Measurements from ENCODE around the gene KLHL29. TPM values are rescaled to one million over a fixed set of nuclear protein-coding genes. Genes with fewer than 3 reads are reported as not detected.

Gene KLHL29
- total and polyA plus RNA-seq, 2 of the 13 experiments (the other 11 are each of a cell fraction or from before 2014, with no cell fraction given): 0.01 TPM; not detected in 1

GRCh38 chr2:23426263-23426905, 41.4 kb downstream of the KLHL29 start:
- FAIRE-seq (no peak), DNase-seq (ENCODE audit: low spot score) (no peak), ATAC-seq (no peak)
- CTCF ChIA-PET (ENCODE audit: low intra/inter-chr PET ratio, low total read pairs): no interaction called here
- no peak overlapping the region for H3K4me2 ChIP-seq (ENCODE audit: low read depth, low read length)
- no peak for TF ChIP-seq ARID5B (CRISPR knock-in tag; IDR thresholded peaks at IDR 0.05)
- in situ Hi-C loops (cut with HindIII; ENCODE audit: extremely low pct_ligation_motif_present, low pct_unique_long_range_greater_than_20kb) (no loop called here), intact Hi-C loops (cut with micrococcal nuclease; ENCODE audit: unreplicated experiment) (no loop called here)
- H3K27ac ChIP-seq (ENCODE audit: extremely low read length, insufficient read depth, low read length): no peak overlapping the region
- no peak overlapping the region for H3K4me3 ChIP-seq (replicated peaks in 1 of 3; ENCODE audit: insufficient read depth in 1 of 3, low read depth in 2 of 3, low read length in 3 of 3)
- no peaks in the 10 kb centered on the region for H3K36me3 ChIP-seq (replicated peaks in 1 of 2; ENCODE audit: control insufficient read depth in 1 of 2, insufficient read depth in 2 of 2, low read length in 2 of 2)
- no peak overlapping the region for H2AFZ ChIP-seq (ENCODE audit: low read length)
- H3K79me2 ChIP-seq (ENCODE audit: insufficient read depth, low read length): no peaks in the 10 kb centered on the region
- no peaks in the 10 kb centered on the region for H3K9me3 ChIP-seq (ENCODE audit: low read length)
- peaks cover 0 to 6% of the 10 kb centered on the region in 2 experiments; a peak in 1 of 5 replicates for H3K27me3 ChIP-seq (ENCODE audit: control insufficient read depth in 1 of 2, insufficient read depth in 2 of 2, low read length in 2 of 2)
- no peak overlapping the region for H3K9ac ChIP-seq (ENCODE audit: insufficient read depth, low read depth, low read length)
- WGBS (ENCODE audit: low lambda C conversion rate): 47% methylated on average over 12 of the region's 12 CpGs
- H3K4me1 ChIP-seq (ENCODE audit: insufficient read depth, low read length): no peaks in the 10 kb centered on the region
- no peaks in the 10 kb centered on the region for H4K20me1 ChIP-seq (ENCODE audit: insufficient read depth, low read length)
- no TSS peak for BruUV-seq (replicated peaks)
- POLR2A ChIA-PET: no interaction called here

GRCh38 chr2:23427350-23427749, 42.4 kb downstream of the KLHL29 start:
- no peak overlapping the region for H3K4me3 ChIP-seq (replicated peaks in 1 of 3; ENCODE audit: insufficient read depth in 1 of 3, low read depth in 2 of 3, low read length in 3 of 3)
- peaks cover 0 to 6% of the 10 kb centered on the region in 2 experiments; a peak in 1 of 5 replicates for H3K27me3 ChIP-seq (ENCODE audit: control insufficient read depth in 1 of 2, insufficient read depth in 2 of 2, low read length in 2 of 2)
- WGBS (ENCODE audit: low lambda C conversion rate): 47% methylated on average over 8 of the region's 8 CpGs
- ChIA-PET POLR2A (no interaction called here), CTCF (ENCODE audit: low intra/inter-chr PET ratio, low total read pairs) (no interaction called here)
- no peaks in the 10 kb centered on the region for H4K20me1 ChIP-seq (ENCODE audit: insufficient read depth, low read length)
- no peaks in the 10 kb centered on the region for H3K36me3 ChIP-seq (replicated peaks in 1 of 2; ENCODE audit: control insufficient read depth in 1 of 2, insufficient read depth in 2 of 2, low read length in 2 of 2)
- H3K79me2 ChIP-seq (ENCODE audit: insufficient read depth, low read length): no peaks in the 10 kb centered on the region
- no TSS peak for BruUV-seq (replicated peaks)
- intact Hi-C loops (cut with micrococcal nuclease; ENCODE audit: unreplicated experiment) (no loop called here), in situ Hi-C loops (cut with HindIII; ENCODE audit: extremely low pct_ligation_motif_present, low pct_unique_long_range_greater_than_20kb) (no loop called here)
- H3K9ac ChIP-seq (ENCODE audit: insufficient read depth, low read depth, low read length): no peak overlapping the region
- H2AFZ ChIP-seq (ENCODE audit: low read length): no peak overlapping the region
- H3K9me3 ChIP-seq (ENCODE audit: low read length): no peaks in the 10 kb centered on the region
- no peak overlapping the region for H3K27ac ChIP-seq (ENCODE audit: extremely low read length, insufficient read depth, low read length)
- no peaks in the 10 kb centered on the region for H3K4me1 ChIP-seq (ENCODE audit: insufficient read depth, low read length)
- no peak for DNase-seq (ENCODE audit: low spot score)
- H3K4me2 ChIP-seq (ENCODE audit: low read depth, low read length): no peak overlapping the region
- FAIRE-seq: no peak
- no peak for ATAC-seq
- no peak for TF ChIP-seq ZNF605 (CRISPR knock-in tag; IDR thresholded peaks at IDR 0.05)
- no peak for TF ChIP-seq ZXDC (CRISPR knock-in tag; IDR thresholded peaks at IDR 0.05)
- no peak for TF ChIP-seq ZNF251 (CRISPR knock-in tag; IDR thresholded peaks at IDR 0.05)
- no peak for TF ChIP-seq ZNF639 (CRISPR knock-in tag; conservative IDR thresholded peaks at IDR 0.05)
- no peak for TF ChIP-seq SMC3 (IDR thresholded peaks at IDR 0.05; ENCODE audit: low read length)
- no peak for TF ChIP-seq CSRNP2 (CRISPR knock-in tag; conservative IDR thresholded peaks at IDR 0.05; ENCODE audit: low read depth)

Data from HepG2 (cell line).